WI38 (cell line): ENCODE measurements around the gene OR2J1.

Source experiments
- H3K4me3 ChIP-seq: 2 replicates; pipeline ENCODE4 v1.5.1; 2011; ENCODE audit warnings: low read depth, mild to moderate bottlenecking, control low read depth, low read length
- TF ChIP-seq, protein P1 (sequence below): IDR thresholded peaks from 2 replicates; pipeline ENCODE4 v1.5.1; 2012; ENCODE audit warnings: low read depth, mild to moderate bottlenecking, control low read depth, low read length

OR2J1 gene

DNA sequence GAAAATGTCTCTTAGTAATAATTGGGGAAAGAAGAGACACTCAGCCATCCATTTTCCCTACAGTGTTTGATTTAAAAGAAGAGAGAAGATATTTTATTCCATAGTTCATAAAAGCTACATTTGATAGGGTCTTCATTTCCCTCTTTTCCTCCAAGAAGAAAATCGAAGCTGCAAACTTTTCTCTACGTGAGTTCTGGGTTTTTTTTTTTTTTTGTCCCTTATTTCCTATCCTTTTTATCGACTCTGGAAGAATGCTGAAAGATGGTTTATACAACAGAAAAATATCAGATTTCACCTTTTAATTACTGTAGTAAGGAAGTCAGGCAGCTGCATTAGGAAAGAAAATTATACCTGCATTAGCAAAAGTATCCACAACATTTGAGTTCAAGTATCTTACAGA lies at the start of gene OR2J1:
Gene OR2J1, plus strand, starts transcription at position 301 of the 400 bp plus-strand sequence. CDS start 1,453 bp downstream, outside the sequence.
- no peak within 1 kb of the TSS for H3K4me3 ChIP-seq
- TF ChIP-seq, protein P1, sequence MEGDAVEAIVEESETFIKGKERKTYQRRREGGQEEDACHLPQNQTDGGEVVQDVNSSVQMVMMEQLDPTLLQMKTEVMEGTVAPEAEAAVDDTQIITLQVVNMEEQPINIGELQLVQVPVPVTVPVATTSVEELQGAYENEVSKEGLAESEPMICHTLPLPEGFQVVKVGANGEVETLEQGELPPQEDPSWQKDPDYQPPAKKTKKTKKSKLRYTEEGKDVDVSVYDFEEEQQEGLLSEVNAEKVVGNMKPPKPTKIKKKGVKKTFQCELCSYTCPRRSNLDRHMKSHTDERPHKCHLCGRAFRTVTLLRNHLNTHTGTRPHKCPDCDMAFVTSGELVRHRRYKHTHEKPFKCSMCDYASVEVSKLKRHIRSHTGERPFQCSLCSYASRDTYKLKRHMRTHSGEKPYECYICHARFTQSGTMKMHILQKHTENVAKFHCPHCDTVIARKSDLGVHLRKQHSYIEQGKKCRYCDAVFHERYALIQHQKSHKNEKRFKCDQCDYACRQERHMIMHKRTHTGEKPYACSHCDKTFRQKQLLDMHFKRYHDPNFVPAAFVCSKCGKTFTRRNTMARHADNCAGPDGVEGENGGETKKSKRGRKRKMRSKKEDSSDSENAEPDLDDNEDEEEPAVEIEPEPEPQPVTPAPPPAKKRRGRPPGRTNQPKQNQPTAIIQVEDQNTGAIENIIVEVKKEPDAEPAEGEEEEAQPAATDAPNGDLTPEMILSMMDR = no peak

DNA sequence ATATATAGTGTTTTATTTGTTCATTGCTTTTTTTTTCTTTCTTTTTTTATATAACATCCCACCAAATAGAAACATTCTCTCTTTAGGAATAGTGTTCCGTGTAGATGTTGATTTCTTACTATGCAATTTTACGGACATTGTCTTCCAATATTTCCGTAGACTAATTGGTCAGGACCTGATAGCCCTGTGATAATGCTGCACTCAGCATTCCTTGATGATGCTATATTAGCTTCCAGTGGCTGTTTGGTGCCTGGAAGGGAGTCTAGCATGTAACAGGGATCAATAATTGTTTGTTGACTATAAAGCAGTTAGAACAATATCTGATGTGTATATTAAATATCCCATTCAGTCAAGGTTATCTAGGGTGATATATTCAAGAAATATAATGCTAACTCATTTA lies 47.6 kb upstream of the OR2J1 start:
- H3K4me3 ChIP-seq = no peak overlapping the region
- TF ChIP-seq, protein P1 = no peak

DNA sequence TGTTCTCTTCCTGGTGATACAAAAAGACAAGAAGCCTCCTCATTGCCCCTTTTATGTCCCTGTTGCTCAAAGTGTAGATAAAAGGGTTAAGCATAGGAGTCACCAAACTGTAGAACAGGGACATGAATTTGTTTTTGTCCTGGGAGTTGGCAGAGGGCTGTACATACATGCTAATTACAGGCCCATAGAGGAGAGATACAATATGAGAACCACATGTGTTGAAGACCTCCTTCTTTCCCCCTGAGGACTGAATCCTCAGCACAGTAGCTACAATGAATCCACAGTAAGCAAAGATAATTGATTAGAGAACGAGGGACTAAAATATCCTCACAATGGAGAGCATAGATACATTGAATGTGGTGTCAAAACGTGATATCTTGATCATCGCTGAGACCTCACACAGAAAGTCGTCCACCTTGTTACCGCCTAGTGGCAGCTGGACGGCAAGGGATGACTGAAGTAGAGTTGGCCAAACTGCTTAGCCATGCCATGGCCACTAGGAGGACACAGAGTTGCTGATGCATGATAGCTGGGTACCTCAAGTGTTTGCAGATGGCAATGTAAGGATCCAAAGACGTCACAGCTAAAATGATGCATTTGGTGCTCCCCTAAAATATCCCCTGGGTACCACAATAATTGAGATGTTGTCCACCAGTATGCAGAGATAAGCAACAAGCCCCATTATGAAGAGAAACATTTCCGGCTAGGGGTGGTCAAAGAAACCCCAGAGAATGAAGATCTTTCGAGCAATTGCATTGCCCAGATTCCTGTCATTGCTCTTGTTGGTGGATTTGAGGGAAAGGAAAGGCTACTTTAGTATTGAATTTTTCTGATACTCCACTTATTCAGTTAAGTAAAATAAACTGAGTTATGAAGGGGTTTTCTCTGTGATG lies 27.2 kb upstream of the OR2J1 start:
- TF ChIP-seq, protein P1 = no peak
- no peak overlapping the region for H3K4me3 ChIP-seq

DNA sequence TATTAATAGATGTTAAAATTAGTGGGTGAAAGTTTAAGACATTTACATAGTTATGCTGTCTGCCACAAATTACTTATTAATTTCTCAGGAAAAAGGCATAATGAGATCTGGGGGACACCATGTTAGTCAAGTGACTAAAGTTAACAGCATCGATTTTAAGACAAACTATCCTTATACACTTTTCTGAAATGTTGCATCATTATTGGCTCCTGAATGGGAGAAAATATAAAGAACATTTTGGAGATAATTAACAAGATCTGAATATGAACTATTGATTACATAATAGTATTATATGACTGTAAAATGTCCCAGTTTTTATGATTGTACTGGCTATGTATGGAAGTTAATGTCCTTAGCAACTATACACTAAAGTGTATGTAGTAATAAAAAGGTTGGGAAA lies 20.1 kb upstream of the OR2J1 start:
- TF ChIP-seq, protein P1 = no peak
- no peak overlapping the region for H3K4me3 ChIP-seq

DNA sequence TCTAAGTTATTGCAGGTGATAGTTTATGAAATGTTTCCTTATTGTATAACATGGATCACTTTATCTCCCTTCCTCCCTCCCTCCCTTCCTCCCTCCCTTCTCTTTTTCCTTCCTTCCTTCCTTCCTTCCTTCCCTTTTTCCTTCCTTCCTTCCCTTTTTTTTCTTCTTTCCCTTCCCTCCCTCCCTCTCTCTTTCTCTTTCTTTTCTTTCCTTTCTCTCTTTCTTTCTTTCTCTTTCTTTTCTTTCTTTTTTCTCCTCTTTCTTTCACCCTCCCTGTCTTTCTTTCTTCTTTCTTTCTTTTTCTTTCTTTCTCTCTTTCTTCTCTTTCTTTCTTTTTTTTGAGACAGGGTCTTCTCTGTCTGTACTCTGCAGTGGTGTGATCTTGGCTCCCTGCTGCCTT lies 18.0 kb upstream of the OR2J1 start:
- H3K4me3 ChIP-seq = no peak overlapping the region
- TF ChIP-seq, protein P1 = no peak

DNA sequence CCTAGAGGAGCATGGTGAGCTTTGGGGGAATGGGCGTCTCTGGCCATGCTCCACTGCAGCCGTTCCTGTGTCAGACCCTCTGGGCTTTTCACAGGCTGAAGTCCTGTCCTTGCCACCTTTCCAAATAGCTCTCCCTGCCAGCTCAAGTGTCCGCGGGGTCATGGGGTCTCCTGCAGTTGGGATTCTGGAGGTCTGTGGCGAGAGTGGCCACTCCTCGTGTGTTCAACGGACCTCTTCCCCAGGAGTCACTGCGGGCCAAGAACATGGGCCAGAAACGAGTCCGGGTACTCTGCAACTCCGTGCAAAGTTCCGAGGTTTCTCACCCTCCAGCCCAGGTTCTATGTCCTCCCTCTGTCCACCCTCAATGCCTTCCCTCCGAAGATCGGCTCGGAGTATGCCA lies 16.8 kb upstream of the OR2J1 start:
- no peak overlapping the region for H3K4me3 ChIP-seq

DNA sequence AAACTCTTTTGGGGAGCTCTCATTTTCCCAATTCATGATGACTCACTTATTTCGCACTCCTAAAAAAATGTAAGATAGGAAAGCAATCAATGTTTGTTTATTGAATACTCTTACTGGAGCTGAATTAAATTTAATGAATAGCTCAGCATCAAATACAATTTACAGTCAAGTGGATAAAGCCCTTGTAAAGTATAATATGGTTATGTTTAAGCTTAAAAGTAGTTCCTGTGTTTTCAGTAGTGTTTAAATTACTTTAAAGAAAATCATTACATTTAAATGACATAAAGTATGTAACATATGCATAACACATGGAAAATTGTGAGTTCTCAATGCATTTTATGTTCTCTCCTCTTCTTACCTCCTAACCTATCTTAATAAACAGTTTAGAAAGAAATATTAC lies 12.1 kb upstream of the OR2J1 start, which contains the start of gene OR2B3:
Gene OR2B3, minus strand, starts transcription at position 101 of the 400 bp plus-strand sequence. Its CDS starts 65 bp downstream, at position 36.
- H3K4me3 ChIP-seq = no peak within 1 kb of the TSS
- TF ChIP-seq, protein P1 = no peak

More for the DNA sequence above, 16.8 kb upstream of the OR2J1 start:
- TF ChIP-seq, protein P1 = no peak
